Measurements from ENCODE around the gene CCNL2. TPM values are rescaled to one million over a fixed set of nuclear protein-coding genes. Genes with fewer than 3 reads are reported as not detected.

CCNL2 gene
- total and polyA plus RNA-seq, 2 donors (not counting 1 experiment from before 2014, with no cell fraction given) = 263 to 347 TPM

DNA sequence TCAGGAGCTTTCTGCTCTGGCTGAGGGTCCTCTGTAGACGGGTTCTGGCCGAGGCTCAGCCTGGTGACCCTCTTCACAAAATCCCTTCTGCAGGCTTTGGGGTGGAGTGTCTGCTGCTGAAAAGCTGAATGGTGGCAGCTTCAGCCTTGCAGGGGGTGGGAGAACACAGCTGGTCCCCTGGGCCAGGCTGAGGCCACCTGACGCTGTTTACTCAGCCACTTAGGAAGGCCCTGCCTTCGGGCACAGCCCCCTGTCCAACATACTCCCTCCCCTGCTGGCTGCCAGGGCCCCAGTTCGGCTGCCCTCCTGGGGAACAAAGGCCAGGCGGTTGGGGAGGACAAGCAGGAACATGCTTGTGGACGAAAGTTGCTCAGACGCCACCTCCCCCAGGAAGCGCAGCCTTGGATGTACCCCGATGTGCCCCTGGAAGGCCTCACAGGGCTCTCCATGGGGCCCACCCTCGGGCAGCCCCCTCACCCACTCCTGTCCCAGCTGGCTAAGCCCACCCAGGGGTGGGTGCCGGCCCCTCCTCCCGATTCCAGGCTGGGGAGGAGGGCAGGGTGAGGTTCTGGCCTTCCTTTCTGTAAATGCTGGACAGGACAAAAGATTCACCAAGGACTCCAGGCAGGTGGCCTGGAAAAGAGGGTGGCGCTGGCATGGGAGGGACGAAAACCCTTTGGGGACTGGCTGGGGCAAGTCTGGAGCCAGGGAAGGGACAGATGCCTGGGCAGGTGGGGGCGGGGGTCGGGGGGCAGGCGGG lies 22.2 kb upstream of the CCNL2 start, which contains the start of gene ANKRD65:
Gene ANKRD65 (minus strand): TSS at position 130 of the 760 bp plus-strand sequence. CDS start 271 bp downstream, outside the sequence.
- Histone ChIP-seq H3K4me2 (replicated peaks; ENCODE audit: low read depth, low read length, poor library complexity, severe bottlenecking) (peak within 1 kb of the TSS; percentile 33), H3K79me2 (ENCODE audit: control insufficient read depth, insufficient read depth, low read length) (no peaks in the 10 kb centered on the region), H3K4me1 (ENCODE audit: control insufficient read depth in 2 of 2, insufficient read depth in 2 of 2, low read length in 2 of 2) (no peaks in the 10 kb centered on the region), H3K27me3 (replicated peaks in 1 of 4; ENCODE audit: control extremely low read depth in 1 of 4, control insufficient read depth in 3 of 4, insufficient read depth in 4 of 4, low read length in 3 of 4) (peaks cover 0 to 30% (median 6%) of the 10 kb centered on the region in 4 experiments), H3K9ac (ENCODE audit: low read length) (no peak within 1 kb of the TSS), H3K4me3 (ENCODE audit: control extremely low read depth in 1 of 5, extremely low read depth in 1 of 5, insufficient read depth in 1 of 5, low read depth in 2 of 5, low read length in 4 of 5) (no peak within 1 kb of the TSS), H3K36me3 (replicated peaks in 1 of 2; ENCODE audit: control extremely low read depth in 1 of 2, control insufficient read depth in 1 of 2, extremely low read depth in 1 of 2, insufficient read depth in 2 of 2, low read length in 1 of 2) (no peaks in the 10 kb centered on the region), H3K9me3 (ENCODE audit: control extremely low read depth in 1 of 3, control insufficient read depth in 2 of 3, insufficient read depth in 1 of 3, low read length in 2 of 3) (peaks cover 0 to 5% (median 0%) of the 10 kb centered on the region in 3 donors), H2AFZ (ENCODE audit: insufficient read depth, low read depth, low read length, poor library complexity, severe bottlenecking) (no peak within 1 kb of the TSS), H4K20me1 (ENCODE audit: control insufficient read depth, insufficient read depth, low read length, poor library complexity, severe bottlenecking) (no peaks in the 10 kb centered on the region), H3K27ac (ENCODE audit: low read length in 2 of 2) (no peak within 1 kb of the TSS)
- DNase-seq (no peak), ATAC-seq (ENCODE audit: low read depth) (no peak)
- H3K27ac Mint-ChIP-seq = no peak within 1 kb of the TSS
- intact Hi-C loops (cut with micrococcal nuclease) = no loop called here
- H3K9me3 Mint-ChIP-seq (ENCODE audit: insufficient read depth) = no peaks in the 10 kb centered on the region
- H3K4me1 Mint-ChIP-seq = peaks cover 5% of the 10 kb centered on the region
- CTCF ChIA-PET = no interaction called here
- H3K4me3 Mint-ChIP-seq = no peak within 1 kb of the TSS
- TF ChIP-seq EZH2 (IDR thresholded peaks at IDR 0.05; ENCODE audit: borderline replicate concordance, insufficient read depth, low read depth, low read length, poor library complexity, severe bottlenecking) = no peak
- POLR2A ChIA-PET = no interaction called here
- WGBS (ENCODE audit: insufficient coverage) = 84% methylated on average over 16 of the region's 18 CpGs
- H3K27me3 Mint-ChIP-seq = peaks cover 21% of the 10 kb centered on the region

DNA sequence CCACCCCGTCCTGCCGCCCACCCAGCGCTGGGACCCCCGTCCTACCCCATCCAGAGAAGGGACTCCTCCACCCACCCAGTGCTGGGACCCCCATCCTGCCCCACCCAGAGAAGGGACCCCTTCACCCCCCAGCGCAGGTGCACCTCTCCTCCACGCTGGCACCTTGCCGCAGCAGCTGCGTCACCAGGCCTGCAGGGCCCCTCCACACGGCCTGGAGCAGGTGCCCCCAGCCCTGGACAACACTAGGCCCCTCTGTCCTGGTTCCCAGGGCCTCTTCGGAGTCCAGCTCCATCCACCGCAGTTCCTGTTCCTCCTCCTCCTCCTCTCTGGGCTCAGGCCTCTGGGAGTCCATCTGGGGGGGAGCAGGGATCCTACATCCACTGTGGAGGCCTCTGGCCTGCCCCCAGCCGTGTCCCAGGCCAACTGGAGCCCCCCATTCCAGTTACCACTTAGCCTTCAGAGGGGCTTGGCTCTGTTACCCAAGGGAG lies 21.6 kb upstream of the CCNL2 start:
- intact Hi-C loops (cut with micrococcal nuclease) = no loop called here
- DNase-seq (no peak), ATAC-seq (ENCODE audit: low read depth) (no peak)
- Histone ChIP-seq H3K4me3 (ENCODE audit: control extremely low read depth in 1 of 5, extremely low read depth in 1 of 5, insufficient read depth in 1 of 5, low read depth in 2 of 5, low read length in 4 of 5) (no peak overlapping the region), H3K9me3 (ENCODE audit: control extremely low read depth in 1 of 3, control insufficient read depth in 2 of 3, insufficient read depth in 1 of 3, low read length in 2 of 3) (peaks cover 0 to 5% (median 0%) of the 10 kb centered on the region in 3 donors), H3K27me3 (replicated peaks in 1 of 4; ENCODE audit: control extremely low read depth in 1 of 4, control insufficient read depth in 3 of 4, insufficient read depth in 4 of 4, low read length in 3 of 4) (peaks cover 0 to 28% (median 6%) of the 10 kb centered on the region in 4 experiments), H3K79me2 (ENCODE audit: control insufficient read depth, insufficient read depth, low read length) (no peaks in the 10 kb centered on the region), H2AFZ (ENCODE audit: insufficient read depth, low read depth, low read length, poor library complexity, severe bottlenecking) (no peak overlapping the region), H3K4me2 (replicated peaks; ENCODE audit: low read depth, low read length, poor library complexity, severe bottlenecking) (peak overlapping the region; percentile 33), H3K9ac (ENCODE audit: low read length) (no peak overlapping the region), H3K36me3 (replicated peaks in 1 of 2; ENCODE audit: control extremely low read depth in 1 of 2, control insufficient read depth in 1 of 2, extremely low read depth in 1 of 2, insufficient read depth in 2 of 2, low read length in 1 of 2) (no peaks in the 10 kb centered on the region), H4K20me1 (ENCODE audit: control insufficient read depth, insufficient read depth, low read length, poor library complexity, severe bottlenecking) (no peaks in the 10 kb centered on the region), H3K4me1 (ENCODE audit: control insufficient read depth in 2 of 2, insufficient read depth in 2 of 2, low read length in 2 of 2) (no peaks in the 10 kb centered on the region), H3K27ac (ENCODE audit: low read length in 2 of 2) (no peak overlapping the region)
- ChIA-PET CTCF (no interaction called here), POLR2A (no interaction called here)
- Mint-ChIP-seq H3K27me3 (peaks cover 19% of the 10 kb centered on the region), H3K9me3 (ENCODE audit: insufficient read depth) (no peaks in the 10 kb centered on the region), H3K4me1 (peaks cover 5% of the 10 kb centered on the region), H3K27ac (no peak overlapping the region), H3K4me3 (no peak overlapping the region)
- TF ChIP-seq EZH2 (IDR thresholded peaks at IDR 0.05; ENCODE audit: borderline replicate concordance, insufficient read depth, low read depth, low read length, poor library complexity, severe bottlenecking) = no peak
- TF ChIP-seq, protein P1, sequence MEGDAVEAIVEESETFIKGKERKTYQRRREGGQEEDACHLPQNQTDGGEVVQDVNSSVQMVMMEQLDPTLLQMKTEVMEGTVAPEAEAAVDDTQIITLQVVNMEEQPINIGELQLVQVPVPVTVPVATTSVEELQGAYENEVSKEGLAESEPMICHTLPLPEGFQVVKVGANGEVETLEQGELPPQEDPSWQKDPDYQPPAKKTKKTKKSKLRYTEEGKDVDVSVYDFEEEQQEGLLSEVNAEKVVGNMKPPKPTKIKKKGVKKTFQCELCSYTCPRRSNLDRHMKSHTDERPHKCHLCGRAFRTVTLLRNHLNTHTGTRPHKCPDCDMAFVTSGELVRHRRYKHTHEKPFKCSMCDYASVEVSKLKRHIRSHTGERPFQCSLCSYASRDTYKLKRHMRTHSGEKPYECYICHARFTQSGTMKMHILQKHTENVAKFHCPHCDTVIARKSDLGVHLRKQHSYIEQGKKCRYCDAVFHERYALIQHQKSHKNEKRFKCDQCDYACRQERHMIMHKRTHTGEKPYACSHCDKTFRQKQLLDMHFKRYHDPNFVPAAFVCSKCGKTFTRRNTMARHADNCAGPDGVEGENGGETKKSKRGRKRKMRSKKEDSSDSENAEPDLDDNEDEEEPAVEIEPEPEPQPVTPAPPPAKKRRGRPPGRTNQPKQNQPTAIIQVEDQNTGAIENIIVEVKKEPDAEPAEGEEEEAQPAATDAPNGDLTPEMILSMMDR (IDR thresholded peaks at IDR 0.05) = no peak
- 84% methylated on average over 8 of the region's 12 CpGs for WGBS (ENCODE audit: insufficient coverage)
